Kidney epithelial cell (primary cell): ENCODE data around the gene ANKRD17. TPM values are rescaled to one million over a fixed set of nuclear protein-coding genes. Genes with fewer than 3 reads are reported as not detected.

Experiments
- DNase-seq: peaks from one replicate; pipeline ENCODE4 v3.0.0-alpha.2; 2010; ENCODE audit warnings: low read depth
- H3K27me3 ChIP-seq: 2 replicates; pipeline ENCODE4 v1.6.0; 2011; ENCODE audit warnings: low read length; ENCODE audit not compliant: control insufficient read depth, insufficient read depth
- H3K36me3 ChIP-seq: 2 replicates; pipeline ENCODE4 v1.5.1; 2011; ENCODE audit warnings: low read length; ENCODE audit not compliant: control insufficient read depth, insufficient read depth
- H3K4me3 ChIP-seq: 2 replicates; pipeline ENCODE4 v1.5.1; 2011; ENCODE audit warnings: low read depth, mild to moderate bottlenecking, control low read depth, low read length
- CTCF ChIP-seq: IDR thresholded peaks from 2 replicates; pipeline ENCODE4 v1.5.1; 2011; ENCODE audit warnings: mild to moderate bottlenecking, moderate library complexity, low read length, control low read depth, inconsistent platforms; ENCODE audit not compliant: insufficient read depth, poor library complexity, severe bottlenecking
- total RNA-seq: library from RNA; depleted of rRNA; stranded (reverse); fragments of >200 nt; gene quantifications from 2 replicates; pipeline ENCODE4 v1.2.3, GENCODE V29; 2015

The ANKRD17 gene
- total RNA-seq, 1 donor from 2014 or later = 39.9 TPM

- no peaks in the 10 kb centered on the region for H3K36me3 ChIP-seq
- TF ChIP-seq CTCF = no peak
- no peak for DNase-seq
- no peak overlapping the region for H3K4me3 ChIP-seq
- no peaks in the 10 kb centered on the region for H3K27me3 ChIP-seq
Measured at GRCh38 chr4:73172161-73172560, 86.4 kb downstream of the ANKRD17 start.

GRCh38 chr4:73170518-73171198, 87.9 kb downstream of the ANKRD17 start:
- H3K4me3 ChIP-seq = no peak overlapping the region
- DNase-seq = no peak
- H3K27me3 ChIP-seq = no peaks in the 10 kb centered on the region
- H3K36me3 ChIP-seq = no peaks in the 10 kb centered on the region
- no peak for TF ChIP-seq CTCF

- TF ChIP-seq CTCF = no peak
- DNase-seq = no peak
- no peaks in the 10 kb centered on the region for H3K27me3 ChIP-seq
- H3K4me3 ChIP-seq = no peak overlapping the region
- H3K36me3 ChIP-seq = no peaks in the 10 kb centered on the region
Measured at GRCh38 chr4:73166212-73166611, 92.4 kb downstream of the ANKRD17 start.

GRCh38 chr4:73161527-73162185, 96.9 kb downstream of the ANKRD17 start:
- TF ChIP-seq CTCF = no peak
- Histone ChIP-seq H3K36me3 (peaks cover 2% of the 10 kb centered on the region), H3K4me3 (no peak overlapping the region), H3K27me3 (no peaks in the 10 kb centered on the region)
- DNase-seq = no peak

- Histone ChIP-seq H3K4me3 (no peak overlapping the region), H3K36me3 (peaks cover 2% of the 10 kb centered on the region), H3K27me3 (no peaks in the 10 kb centered on the region)
- DNase-seq = no peak
- TF ChIP-seq CTCF = no peak
Measured at GRCh38 chr4:73156394-73156793, 102.2 kb downstream of the ANKRD17 start.
